ENCODE results near the gene YJEFN3. TPM values are rescaled to one million over a fixed set of nuclear protein-coding genes. Genes with fewer than 3 reads are reported as not detected.

YJEFN3 gene, protein sequence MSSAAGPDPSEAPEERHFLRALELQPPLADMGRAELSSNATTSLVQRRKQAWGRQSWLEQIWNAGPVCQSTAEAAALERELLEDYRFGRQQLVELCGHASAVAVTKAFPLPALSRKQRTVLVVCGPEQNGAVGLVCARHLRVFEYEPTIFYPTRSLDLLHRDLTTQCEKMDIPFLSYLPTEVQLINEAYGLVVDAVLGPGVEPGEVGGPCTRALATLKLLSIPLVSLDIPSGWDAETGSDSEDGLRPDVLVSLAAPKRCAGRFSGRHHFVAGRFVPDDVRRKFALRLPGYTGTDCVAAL
- total RNA-seq: 1 to 10 TPM in 1 of 2 donors, under 1 TPM in 1; 0.85 to 1.5 TPM

DNA sequence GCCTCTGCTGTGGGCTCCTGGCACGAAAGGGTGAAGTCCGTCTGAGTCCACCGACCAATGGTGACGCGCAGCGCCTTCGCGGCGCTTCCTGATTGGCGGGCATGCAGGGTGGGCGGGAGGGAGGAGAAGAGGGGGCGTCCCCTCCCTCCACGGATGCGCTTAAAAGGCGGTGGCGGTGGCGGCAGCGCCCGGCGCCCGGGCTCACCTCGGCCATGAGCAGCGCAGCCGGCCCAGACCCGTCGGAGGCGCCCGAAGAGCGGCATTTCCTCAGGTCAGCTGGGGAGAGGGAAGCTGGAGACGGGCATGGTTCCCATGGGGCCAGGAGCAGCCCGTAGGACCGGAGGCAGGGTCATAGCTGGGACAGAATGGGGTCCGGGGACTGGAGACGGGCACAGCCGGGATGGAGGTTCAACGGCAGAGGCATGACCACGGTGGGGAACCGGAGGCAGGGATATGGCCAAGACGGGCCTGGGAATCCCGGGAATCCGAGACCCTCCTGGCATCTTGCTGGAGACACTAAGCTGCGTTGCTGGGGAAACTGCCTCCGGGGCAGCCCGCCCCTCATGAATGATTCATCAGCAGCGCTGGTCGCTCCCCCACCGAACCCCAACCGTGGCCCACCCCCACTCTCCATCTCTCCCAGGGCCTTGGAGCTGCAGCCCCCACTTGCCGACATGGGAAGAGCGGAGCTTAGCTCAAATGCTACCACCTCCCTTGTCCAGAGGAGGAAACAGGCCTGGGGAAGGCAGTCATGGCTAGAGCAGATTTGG, at the start of gene YJEFN3:
Gene YJEFN3 (plus strand): TSS at position 191 of the 770 bp plus-strand sequence. CDS start 22 bp downstream, at position 213.
- Histone ChIP-seq H3K27me3 (no peaks in the 10 kb centered on the region), H3K27ac (no peak within 1 kb of the TSS), H3K4me1 (peaks cover 0 to 39% of the 10 kb centered on the region in 2 donors), H3K4me3 (peak within 1 kb of the TSS; percentile 17 to 26), H3K9me3 (no peaks in the 10 kb centered on the region), H3K36me3 (peaks cover 29% of the 10 kb centered on the region)
- TF ChIP-seq CTCF (IDR thresholded peaks at IDR 0.05): no peak
- DNase-seq (ENCODE audit: low spot score): no peak

- no peak for DNase-seq (ENCODE audit: low spot score)
- H3K4me3 ChIP-seq: no peak overlapping the region
- no peaks in the 10 kb centered on the region for H3K27me3 ChIP-seq
- H3K36me3 ChIP-seq: no peaks in the 10 kb centered on the region
- H3K9me3 ChIP-seq: no peaks in the 10 kb centered on the region
- no peak overlapping the region for H3K27ac ChIP-seq
- TF ChIP-seq CTCF (IDR thresholded peaks at IDR 0.05): no peak
- peaks cover 0 to 23% of the 10 kb centered on the region in 2 donors for H3K4me1 ChIP-seq
Observed at GRCh38 chr19:19480688-19481087, 48.0 kb upstream of the YJEFN3 start.

DNA sequence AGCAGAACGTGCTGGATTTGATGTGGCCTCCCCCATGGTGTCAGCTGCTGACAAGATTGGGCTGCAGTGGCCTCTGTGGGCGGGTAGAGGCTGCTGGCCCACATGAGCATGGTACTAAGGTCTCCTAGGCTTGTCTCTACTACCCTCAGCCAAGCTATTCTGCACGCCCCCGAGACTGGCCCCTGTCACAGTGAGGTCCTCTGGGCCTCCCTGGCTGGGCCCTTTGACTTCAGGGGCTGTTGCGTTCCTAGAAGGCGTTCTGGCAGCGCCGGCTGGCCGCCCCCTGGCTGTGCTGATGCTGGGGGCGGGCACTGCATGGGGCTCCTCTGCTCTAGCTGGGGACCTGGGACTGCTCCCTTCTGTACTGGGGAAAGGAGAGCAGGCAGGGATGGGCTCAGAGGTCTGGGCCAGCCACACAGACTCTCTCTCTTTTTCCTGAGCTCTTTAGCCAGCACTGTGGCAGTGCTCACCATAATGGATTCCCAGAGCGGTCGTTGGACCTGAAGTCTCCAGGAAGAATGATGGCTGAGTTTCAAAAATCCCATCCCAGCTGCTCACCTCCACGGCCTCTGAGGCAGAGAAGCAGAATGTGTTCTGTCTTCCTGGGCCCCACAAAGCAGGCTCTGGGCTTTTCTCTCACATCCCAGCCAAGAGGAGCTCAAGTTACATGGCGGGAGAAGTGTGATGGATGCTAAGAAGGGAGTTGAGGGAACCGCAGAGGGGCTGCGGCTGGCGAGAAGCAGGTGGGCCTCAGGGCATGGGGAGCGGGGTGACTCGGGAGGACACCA, 45.7 kb upstream of the YJEFN3 start:
- Histone ChIP-seq H3K4me3 (no peak overlapping the region), H3K9me3 (no peaks in the 10 kb centered on the region), H3K36me3 (no peaks in the 10 kb centered on the region), H3K27ac (no peak overlapping the region), H3K4me1 (peaks cover 0 to 39% of the 10 kb centered on the region in 2 donors), H3K27me3 (no peaks in the 10 kb centered on the region)
- TF ChIP-seq CTCF (IDR thresholded peaks at IDR 0.05): no peak
- DNase-seq (ENCODE audit: low spot score): no peak

DNA sequence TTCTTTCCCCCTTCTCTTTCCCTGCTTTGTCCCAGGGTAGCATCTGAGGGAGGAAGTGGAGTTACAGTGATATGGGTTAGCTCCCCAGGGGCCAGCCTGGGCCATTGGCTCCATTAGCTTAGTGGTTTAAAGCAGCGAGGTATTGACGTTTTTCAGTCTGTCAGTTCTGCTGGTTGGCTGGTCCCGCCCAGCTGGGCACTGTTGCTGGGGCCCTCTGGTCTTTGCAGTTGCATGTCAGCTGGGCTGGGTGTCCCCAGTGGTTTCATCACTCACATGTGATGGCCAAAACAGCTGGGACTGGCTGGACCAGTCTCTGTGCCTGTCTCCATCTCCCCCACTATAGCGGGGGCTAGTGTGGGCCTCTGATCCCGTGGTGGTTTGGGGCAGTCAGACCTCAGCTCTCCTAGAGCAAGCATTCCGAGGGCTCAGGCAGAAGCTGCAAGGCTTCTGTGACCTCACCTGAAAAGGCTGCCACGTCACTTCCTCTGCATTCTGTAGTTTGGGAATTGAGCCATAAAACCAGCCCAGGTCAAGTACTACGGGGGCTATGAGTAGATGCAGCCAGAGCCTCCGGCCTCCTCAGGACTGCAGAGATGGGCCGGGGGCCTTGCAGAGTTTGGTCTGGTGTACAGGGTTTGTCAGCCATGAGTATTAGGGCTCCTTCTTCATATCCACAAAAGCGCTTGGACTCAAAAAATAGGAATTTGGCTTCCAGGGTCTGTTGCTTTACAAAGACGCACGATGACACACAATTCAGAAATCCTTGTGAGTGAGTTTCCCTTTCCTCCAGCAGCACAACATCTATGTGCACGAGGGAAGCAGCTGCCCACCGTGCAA, 43.3 kb upstream of the YJEFN3 start:
- Histone ChIP-seq H3K4me3 (no peak overlapping the region), H3K4me1 (peaks cover 0 to 63% of the 10 kb centered on the region in 2 donors), H3K27ac (no peak overlapping the region), H3K36me3 (no peaks in the 10 kb centered on the region), H3K9me3 (no peaks in the 10 kb centered on the region), H3K27me3 (no peaks in the 10 kb centered on the region)
- no peak for DNase-seq (ENCODE audit: low spot score)
- no peak for TF ChIP-seq CTCF (IDR thresholded peaks at IDR 0.05)

DNA sequence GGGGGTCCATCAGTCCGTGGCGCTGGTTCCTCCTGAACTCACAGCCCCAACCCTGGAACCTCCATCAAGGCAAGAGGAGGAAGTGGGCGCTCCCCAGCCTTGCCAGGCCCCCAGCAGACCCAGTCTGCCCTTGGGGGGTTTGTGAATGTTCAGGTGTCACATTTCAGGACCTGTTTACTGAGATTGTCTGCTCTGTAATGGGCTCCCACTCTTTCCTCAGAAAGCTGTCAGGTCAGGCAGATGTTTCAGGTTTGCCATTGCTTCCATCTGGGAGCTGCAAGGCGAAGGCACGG, 42.8 kb upstream of the YJEFN3 start:
- Histone ChIP-seq H3K36me3 (no peaks in the 10 kb centered on the region), H3K27me3 (no peaks in the 10 kb centered on the region), H3K9me3 (no peaks in the 10 kb centered on the region), H3K27ac (no peak overlapping the region), H3K4me1 (peaks cover 0 to 67% of the 10 kb centered on the region in 2 donors), H3K4me3 (no peak overlapping the region)
- no peak for DNase-seq (ENCODE audit: low spot score)
- TF ChIP-seq CTCF (IDR thresholded peaks at IDR 0.05): no peak
